HS-27A (cell line): ENCODE data around the gene FAM117A.

Experiments used
- DNase-seq: peaks from one replicate; pipeline ENCODE4 v3.0.0-alpha.2; 2012; ENCODE audit warnings: low read depth, missing footprints

FAM117A gene, protein sequence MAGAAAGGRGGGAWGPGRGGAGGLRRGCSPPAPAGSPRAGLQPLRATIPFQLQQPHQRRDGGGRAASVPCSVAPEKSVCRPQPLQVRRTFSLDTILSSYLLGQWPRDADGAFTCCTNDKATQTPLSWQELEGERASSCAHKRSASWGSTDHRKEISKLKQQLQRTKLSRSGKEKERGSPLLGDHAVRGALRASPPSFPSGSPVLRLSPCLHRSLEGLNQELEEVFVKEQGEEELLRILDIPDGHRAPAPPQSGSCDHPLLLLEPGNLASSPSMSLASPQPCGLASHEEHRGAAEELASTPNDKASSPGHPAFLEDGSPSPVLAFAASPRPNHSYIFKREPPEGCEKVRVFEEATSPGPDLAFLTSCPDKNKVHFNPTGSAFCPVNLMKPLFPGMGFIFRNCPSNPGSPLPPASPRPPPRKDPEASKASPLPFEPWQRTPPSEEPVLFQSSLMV

DNA sequence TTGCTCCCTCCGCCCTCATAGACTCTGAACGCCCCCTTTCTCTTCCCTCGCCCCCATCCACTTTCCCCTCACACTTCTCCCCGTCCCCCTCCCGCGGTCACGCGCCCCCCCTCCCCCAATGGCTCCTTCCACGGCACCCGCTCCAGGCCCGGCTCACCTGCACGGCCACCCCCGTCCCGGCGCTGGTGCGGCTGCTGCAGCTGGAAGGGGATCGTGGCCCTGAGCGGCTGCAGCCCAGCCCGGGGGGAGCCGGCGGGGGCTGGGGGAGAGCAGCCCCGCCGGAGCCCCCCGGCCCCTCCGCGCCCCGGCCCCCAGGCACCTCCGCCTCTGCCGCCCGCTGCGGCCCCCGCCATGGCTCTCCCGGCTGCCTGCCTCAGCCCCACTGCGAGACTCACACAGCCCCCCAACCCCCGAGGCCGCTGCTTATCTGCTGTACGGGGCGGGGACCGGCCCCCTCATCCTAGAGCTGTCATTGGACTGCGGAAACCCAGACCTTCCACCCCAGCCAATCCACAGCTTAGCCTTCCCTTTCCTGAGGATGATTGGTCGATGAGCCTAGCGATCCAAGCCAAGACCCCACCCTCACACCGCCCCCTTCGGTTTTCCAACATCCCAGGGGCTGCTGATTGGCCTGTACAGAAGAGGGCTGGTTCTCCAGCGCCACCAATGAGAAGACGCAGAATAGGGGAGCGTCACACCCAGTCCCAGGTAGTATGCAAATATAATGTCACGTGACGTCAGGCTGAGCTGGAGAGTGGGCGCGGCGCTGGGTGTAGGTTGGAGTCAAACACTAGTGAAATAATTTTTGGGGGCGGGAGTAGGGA is at the start of gene FAM117A:
Gene FAM117A (minus strand): TSS at position 397 of the 824 bp plus-strand sequence. CDS start 44 bp downstream, at position 353.
- DNase-seq = peak; percentile 95

DNA sequence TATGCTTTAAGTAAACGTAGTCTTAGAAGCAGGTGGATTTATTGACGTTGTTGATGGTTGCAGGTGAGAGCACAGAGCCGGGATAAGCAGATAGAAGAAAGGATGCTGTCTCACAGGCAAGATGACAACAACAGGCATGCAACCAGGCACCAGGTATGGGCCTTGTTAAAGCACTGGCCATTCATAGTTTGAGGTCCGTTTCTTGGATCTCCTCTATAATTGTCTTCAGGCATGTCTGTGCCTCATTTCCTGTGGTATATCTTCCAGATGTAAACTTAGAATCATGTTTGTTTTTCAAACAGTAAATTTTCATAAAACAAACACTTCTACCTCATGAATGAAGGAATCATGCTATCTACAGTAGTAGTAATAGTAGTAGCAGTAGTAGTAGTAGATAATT is 45.1 kb upstream of the FAM117A start:
- no peak for DNase-seq

DNA sequence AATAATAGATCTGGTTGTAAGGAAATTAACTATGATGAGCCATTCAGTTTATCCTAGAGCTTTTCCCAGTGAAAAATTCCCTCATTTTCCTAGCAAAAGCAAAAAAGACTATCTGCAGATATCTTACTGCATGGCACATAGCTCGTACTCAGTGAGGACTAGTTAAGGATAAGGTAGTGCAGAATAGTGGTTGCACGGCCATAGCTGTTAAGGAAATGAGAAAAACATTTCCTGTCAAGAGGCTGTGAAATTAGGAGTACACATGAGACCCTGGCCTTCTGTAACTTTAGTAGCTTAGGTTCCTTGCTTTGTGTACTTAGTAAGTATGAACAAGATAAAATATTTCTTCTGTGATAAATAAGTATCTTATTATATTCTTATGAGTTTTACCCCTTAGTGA is 34.8 kb upstream of the FAM117A start:
- DNase-seq = no peak

DNA sequence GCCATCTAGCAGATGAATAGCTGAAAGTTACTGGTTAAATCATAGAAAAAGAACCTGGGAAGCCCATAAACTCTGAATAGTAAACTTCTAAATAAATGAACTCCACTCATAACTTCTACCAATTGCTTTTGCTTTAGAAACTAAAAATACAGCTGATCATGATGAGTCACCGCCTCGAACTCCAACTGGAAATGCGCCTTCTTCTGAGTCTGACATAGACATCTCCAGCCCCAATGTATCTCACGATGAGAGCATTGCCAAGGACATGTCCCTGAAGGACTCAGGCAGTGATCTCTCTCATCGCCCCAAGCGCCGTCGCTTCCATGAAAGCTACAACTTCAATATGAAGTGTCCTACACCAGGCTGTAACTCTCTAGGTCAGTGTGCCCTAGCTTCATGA is 34.3 kb upstream of the FAM117A start:
- DNase-seq = no peak

DNA sequence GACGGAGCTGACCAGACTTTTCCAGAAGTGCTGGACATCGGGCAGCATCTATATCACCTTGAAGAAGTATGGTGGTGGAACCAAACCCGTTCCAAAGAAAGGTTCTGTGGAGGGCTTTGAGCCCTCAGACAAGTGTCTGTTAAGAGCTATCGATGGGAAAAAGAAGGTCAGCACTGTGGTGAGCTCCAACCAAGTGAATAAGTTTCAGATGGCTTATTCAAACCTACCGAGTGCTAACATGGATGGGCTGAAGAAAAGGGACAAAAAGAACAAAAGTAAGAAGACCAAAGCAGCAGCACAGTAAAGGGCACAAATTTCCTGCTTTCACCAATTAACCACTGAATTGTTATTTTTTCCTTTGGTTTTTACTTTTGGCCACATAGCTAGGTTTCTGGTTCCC is 31.4 kb upstream of the FAM117A start:
- DNase-seq = no peak

DNA sequence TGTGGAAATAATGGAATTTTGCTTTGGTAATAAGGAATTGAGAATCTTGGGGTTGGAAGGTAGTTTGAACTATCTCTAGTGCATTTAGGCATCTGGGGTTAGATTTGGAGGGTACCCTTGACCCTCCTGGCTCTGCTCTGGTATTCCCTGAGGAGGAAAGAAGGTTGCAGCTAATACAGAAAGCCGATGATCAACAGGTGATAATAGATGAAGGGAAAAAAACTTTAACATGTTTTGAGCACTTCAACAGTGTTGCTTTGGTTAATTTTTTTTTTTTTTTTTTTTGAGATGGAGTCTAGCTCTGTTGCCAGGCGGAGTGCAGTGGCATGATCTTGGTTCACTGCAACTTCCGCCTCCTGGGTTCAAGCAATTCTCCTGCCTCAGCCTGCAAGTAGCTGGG is 29.4 kb upstream of the FAM117A start:
- no peak for DNase-seq

DNA sequence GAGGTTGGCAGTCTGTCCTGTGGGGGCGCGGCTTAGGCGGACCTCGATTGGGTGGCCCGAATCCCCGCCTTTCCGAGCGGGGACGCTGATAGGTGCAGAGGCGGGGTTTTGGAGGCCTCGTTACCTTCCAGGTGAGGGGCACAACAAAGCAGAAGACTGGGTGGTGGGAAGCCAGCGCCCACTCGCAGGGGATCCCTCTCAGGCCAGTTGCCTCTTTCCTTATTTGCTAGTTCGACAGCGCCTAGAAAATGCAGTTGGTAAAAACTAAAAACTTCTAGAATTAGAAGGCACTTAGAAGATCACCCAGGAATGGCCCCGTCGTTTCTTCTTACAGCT is 25.3 kb upstream of the FAM117A start:
- DNase-seq = no peak

DNA sequence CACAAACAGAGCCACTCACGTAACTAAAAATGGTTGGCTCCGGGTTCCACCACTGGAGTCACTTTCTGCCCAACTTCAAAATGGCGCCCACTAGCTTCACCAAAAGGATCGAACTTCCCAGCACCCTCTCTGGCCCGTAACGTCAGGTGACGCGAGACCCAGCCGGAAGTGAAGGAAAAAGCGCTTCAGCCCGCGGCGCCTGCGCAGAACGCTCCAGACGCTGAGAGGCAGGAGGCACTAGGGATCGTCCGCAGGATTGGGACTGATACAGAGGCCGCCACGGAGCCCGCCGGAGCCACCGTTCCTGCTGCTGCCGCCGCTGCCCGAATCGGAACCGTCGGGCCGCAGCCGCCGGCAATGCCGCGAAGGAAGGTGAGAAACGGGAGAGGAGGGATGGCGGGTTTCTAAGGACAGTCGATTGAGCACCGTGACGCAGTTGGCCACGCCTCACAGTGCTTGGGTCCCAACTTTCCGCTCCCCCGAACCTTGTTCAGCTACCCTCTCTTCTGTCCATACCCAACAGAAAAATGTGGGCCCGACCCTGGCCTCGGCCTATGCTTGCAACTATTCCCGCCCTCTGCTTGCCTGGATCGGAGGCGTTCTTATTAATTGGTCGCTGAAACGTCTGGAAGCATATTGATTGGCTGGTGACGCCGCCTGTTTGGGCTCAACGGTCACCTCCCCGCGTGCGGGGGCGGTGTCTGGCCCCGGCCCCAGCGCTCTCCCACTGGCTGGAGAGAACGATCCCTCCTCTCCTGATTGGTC is 24.7 kb upstream of the FAM117A start, which contains the start of gene KAT7:
Gene KAT7 (plus strand): TSS at position 204 of the 765 bp plus-strand sequence. CDS start 154 bp downstream, at position 358.
- DNase-seq = peak; percentile 97

DNA sequence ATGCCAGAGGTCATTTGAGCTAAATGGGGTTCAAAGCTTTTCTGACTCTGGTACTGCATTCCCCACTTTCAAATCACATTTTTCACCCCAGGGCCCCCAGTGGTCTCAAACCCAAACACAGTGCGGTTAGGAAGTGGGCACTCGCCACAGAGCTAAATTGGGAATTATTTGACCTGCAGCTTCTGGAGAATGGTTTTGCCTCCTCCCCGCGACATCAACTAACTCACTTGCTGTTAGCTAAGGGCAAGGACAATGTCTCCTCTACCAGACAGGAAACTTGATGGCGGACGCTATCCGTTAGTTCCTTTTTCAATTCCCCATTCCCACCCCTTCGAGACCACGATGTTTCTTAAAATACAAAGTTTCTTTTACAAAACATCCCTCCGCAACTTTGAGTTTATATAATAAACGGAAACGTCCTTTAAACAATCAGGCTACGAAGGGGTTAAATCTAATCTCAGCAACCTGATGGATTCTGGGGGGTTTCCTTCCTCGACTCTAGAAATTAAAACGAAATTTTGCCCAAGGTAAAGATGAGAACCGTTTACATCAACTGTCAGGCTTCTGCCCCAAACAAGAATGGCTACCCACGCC is 24.1 kb upstream of the FAM117A start:
- DNase-seq = no peak

DNA sequence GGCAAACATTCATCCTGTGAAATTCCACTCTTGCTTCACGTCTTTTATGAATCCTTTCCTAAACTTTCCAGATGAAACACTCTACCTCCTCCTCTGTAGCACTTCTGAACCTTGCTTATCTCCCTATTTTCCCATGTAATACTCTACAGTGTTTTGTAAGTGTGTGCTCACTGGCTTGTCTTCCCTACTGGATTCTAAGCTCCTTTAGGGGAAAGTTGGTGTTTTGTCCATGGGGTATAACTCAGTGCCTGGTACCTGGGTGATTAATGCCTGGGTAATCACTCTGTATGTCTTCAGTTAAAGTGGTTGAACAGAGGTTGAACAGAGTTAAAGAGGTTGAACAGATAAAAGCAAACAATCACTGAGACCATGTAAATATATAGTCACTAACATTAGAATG is 20.7 kb upstream of the FAM117A start:
- no peak for DNase-seq

DNA sequence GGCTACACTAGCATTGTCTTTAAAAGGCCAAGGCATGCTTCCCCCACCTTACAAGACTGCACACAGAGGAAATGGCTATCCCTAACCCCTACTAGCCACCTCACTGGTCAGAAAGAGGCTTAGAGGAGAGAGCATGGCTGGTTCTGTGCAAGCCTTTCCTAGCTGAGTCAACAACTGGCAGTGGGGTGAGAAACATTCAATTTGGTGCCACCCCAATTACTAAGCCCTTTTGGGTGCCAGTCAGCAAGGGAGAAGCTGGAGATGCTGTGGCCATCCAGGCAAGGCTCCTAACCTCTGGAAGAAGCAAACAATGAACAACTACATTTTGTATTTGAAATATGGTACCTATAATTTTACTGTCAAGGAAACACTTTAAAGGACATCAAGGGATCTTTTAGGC is 19.9 kb upstream of the FAM117A start:
- no peak for DNase-seq

DNA sequence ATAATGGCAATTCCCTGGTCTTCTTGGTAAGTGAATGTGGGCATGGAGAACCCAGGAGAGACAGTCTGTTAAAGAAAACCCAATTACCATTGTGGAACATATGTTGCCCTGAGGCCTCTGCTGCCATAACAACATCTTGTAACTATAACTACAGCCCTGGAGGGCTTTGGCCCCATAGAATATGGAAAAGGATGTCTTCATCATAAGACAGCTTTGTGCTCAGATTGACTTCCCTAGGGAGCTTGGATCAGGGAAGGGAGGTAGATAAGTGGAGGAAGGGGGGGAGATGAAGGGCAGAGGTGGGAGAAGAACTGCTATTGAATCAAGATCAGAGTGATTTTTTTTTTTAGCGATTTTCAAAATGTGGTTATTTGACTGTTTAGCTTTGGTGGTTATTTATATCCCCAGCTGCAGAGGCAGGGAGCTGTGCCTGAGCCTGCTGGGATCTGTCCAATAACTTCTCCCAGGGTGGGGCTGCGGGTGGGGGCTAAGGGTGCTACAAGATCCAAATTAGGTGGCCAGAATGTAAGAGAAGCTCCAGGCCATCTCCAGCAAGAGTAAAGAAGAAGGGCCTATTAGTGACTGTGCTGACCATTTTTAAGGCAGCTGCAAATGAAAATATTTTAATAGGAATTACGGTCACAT is 19.3 kb upstream of the FAM117A start:
- DNase-seq = no peak

DNA sequence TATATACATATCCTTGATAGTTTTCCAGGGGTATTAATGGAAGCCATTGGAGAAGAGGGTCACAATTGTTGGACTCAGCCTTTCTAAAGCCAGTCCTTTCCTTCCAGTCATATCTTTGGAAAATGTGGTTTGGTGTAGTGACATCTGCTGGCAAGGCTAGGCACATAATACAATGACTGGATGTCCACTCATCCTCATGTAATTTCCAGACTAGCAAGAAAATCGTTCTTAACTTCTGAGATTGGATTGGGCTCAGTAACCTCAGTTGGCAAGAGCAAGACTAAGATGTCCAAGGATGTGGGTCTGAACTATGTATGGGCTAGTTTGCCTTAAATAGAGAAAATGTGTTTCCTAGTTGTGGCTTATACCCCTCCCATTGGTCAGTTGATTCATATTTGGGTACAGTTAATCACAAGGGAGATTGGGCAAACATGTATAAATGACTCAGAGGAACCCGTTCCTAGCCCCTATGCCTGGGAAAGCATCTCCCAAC is 15.9 kb upstream of the FAM117A start:
- DNase-seq = peak; percentile 56

DNA sequence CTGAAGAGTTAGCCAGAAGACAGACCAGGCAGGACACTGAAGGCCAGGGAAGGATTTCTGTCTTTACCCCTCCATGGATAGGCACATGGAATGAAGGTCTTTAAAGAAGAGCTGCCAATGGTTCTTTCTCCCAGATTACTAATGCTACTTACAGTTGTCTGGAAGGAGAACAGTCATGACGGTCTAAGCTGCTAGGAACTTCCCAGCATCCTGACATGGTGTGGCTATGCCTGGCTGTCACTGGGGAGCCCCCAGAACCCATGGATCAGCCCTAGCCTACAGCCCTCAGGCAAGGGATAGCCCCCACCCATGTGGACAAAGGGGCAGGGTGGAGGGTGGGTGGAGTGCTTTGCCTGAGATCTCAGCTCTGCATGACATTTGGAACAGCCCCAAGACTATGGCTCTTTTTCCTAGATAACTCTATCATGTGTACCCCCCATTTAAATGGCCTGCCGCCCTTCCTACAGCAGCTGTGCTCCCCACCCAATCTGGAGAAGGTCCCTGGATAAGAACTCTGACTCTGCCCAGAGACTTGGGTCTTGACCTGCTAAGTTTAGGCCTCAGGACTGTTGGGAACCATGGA is 15.3 kb upstream of the FAM117A start:
- DNase-seq = no peak

DNA sequence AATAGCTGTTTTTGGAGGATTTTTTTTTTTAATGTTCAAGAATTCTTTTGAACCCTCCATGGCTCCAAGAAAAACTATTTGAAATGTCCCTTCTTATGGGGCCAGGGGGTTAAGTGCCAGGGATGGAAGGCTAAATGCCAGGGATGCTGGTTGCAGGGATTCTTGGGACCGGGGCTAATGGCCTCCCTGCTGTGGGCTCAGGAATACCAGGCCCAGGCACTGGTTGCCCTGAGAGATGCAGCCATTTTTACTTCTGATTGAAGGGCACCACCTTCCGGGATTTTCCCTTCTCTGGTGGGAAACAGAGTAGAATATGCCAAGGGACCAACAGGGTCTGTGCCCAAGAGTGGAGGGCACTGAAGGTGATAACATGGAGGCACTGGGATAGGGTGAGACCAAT is 13.6 kb upstream of the FAM117A start:
- no peak for DNase-seq

DNA sequence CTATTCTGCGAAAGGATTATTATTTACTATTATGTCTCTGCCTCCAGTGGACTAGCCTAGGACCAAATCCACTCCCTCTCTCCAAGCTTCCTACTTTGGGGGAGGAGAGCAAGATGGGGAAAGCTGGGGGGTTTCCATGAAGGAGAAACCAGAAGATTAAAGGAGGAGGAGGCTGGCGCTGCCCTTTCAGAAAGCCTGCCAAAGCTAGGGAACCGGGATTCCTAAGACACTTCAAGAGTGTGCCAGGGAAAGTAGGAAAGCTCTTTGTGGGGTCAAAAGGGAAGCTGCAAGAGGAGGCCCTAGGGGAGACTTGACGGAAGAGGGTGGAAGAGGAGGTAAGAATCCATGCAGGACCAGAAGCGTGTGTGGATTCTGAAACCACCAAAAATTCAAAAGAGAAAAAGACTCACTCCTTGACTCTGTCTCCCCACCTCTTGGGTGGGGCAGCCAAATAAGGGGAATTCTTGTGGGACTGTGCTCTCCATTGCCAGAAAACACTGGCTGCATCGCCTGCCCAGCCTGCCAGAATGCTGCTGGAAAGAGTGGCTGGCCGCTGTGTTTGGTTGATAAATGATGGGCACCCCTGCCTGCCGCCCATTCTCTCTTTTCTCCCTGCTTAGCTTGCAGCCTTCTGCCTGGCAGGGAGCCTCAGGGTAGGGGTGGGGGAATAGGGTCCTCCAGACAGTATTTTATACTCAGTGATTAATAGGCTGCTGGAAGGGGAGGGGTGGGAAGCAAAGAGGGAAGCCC is 12.8 kb upstream of the FAM117A start:
- no peak for DNase-seq

DNA sequence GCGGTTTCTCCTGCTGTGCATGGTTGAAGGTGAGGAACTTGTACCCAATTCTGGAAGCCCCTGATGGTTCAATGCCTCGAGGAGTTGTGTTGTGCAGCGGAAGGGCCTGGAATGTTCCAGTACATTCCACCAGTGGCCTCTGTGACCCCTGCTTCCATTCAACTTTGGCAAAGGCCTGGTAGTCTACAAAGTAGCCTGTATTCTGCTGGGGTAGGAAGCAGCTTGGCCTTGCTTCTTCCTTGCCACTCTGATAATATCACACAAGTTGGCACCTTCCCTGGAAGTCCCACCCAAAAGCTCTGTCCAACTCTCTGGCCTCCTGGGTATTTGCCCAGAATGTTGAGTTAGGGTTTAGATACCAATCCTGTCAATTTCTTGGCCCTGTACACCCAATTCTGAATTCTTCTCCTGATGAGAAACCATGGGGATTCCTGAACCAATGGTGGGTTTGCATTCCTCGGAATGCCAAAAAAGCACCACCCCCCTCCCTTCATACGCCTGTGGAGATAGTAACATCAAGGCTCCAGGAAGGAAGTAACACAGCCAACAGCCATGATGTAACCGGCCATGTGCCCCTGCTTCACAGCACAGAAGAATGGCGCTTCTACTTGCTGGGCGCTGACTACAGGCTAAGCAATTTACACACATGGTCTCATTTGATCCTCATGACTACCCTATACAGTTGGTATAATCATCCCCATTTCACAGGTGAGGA is 11.8 kb upstream of the FAM117A start:
- DNase-seq = no peak

DNA sequence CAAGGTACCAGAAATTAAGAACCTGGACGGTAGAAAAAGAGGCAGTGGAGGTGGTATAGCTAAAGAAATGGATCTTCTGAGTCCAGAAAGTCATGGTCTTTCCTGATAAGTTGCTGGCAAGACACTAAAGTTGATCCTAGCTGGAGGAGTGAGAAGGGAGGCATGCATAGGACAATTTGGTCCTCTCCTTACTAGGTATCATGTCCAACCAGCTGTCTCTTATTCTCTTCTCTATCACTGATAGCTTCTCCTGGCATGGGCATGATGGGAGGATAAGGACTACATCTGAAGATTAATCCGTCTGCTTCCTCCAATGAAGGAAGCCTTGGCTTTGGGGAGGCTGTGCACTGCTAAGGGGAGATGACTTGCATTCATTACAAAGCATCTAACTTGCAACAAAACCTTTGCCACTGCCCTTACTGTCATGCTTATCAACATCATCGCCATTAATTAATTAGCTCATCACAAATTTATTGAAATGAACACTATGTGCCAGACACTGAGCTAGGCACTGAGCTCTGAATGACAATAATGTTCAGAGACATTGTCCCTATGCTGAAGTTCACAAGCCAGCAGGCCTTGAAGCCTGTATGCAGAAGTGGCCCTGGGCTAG is 3.1 kb upstream of the FAM117A start:
- no peak for DNase-seq

DNA sequence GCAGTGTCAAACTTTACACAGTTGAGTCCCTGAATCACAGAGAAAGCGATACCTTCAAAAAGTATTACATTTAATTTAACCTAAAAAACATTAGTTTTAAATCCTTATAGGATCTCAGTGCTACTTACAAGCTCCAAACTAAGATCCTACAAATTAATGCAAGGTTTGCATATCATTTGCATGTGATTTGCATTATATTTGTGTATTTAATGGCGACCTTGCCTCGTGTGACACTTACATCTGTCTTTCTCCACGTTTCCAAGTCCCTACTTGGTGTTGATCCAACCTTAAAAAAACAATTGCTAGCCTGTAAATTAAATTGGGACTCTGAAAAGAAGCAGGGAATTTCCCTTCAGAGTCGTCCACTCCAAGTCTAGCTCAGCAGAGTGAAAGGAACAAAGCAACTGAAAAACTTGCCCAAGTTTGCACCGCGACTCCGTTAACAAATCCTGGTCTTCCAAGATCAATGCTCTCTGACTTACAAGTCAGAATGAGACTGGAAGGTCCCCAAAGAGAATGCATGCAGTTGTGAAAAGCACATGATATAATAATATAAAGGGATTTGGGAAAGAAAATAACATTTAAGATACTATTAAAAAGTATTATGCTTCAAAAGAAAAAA is 739 bp upstream of the FAM117A start:
- DNase-seq = no peak
